NB4 (cell line): ENCODE measurements around the gene OLFML2A.

Experiments
- DNase-seq: peaks from one replicate; pipeline ENCODE4 v3.0.0; 2010; ENCODE audit warnings: low read depth
- H3K4me3 ChIP-seq: one replicate; pipeline ENCODE4 v1.5.1; 2011; ENCODE audit warnings: mild to moderate bottlenecking, low read depth, low read length, moderate library complexity
- CTCF ChIP-seq: IDR thresholded peaks from one replicate; pipeline ENCODE4 v1.5.1; 2012; ENCODE audit warnings: low read depth, low read length
- MAX ChIP-seq: IDR thresholded peaks from 2 replicates; pipeline ENCODE4 v1.6.1; 2011; ENCODE audit warnings: low read depth, low read length
- MYC ChIP-seq: IDR thresholded peaks from 2 replicates; pipeline ENCODE4 v1.6.1; 2011; ENCODE audit warnings: low read depth, low read length
- POLR2A ChIP-seq: IDR thresholded peaks from 2 replicates; pipeline ENCODE4 v1.6.1; 2011; ENCODE audit warnings: mild to moderate bottlenecking; ENCODE audit not compliant: insufficient read length; ENCODE audit errors: extremely low read depth

OLFML2A gene

GRCh38 chr9:124815601-124816000 is 38.7 kb downstream of the OLFML2A start:
- TF ChIP-seq MAX, result no peak
- H3K4me3 ChIP-seq, result no peak overlapping the region

GRCh38 chr9:124818431-124819281 is 41.7 kb downstream of the OLFML2A start:
- TF ChIP-seq MAX (peak; percentile 58; the same call in 1 of the 2 replicates), MYC (no peak)
- no peak overlapping the region for H3K4me3 ChIP-seq
- DNase-seq, result peak; percentile 60

More at GRCh38 chr9:124815601-124816000, 38.7 kb downstream of the OLFML2A start:
- no peak for DNase-seq

GRCh38 chr9:124820698-124821623 is 44.0 kb downstream of the OLFML2A start:
- no peak overlapping the region for H3K4me3 ChIP-seq
- no peak for TF ChIP-seq POLR2A
- TF ChIP-seq MYC, result no peak
- no peak for TF ChIP-seq CTCF
- TF ChIP-seq MAX, result no peak
- no peak for DNase-seq

GRCh38 chr9:124828489-124829333 is 51.8 kb downstream of the OLFML2A start:
- H3K4me3 ChIP-seq, result no peak overlapping the region
- no peak for TF ChIP-seq MYC
- no peak for TF ChIP-seq CTCF
- TF ChIP-seq MAX, result no peak
- no peak for TF ChIP-seq POLR2A
- DNase-seq, result no peak

- no peak for DNase-seq
Measured at GRCh38 chr9:124829334-124829669, 52.4 kb downstream of the OLFML2A start.

More at GRCh38 chr9:124829334-124829669, 52.4 kb downstream of the OLFML2A start:
- TF ChIP-seq MYC, result no peak
- no peak for TF ChIP-seq MAX
- TF ChIP-seq CTCF, result no peak
- TF ChIP-seq POLR2A, result no peak
- no peak overlapping the region for H3K4me3 ChIP-seq
